HCT116 (cell line): Measurements from ENCODE around the gene TRIP13. TPM values are rescaled to one million over a fixed set of nuclear protein-coding genes. Genes with fewer than 3 reads are reported as not detected.

Source experiments
- ATAC-seq: fragments of 200-7000 bp; cut with Tn5 transposase; 2 replicates; pipeline ENCODE4 v1.9.1; 2020; ENCODE audit warnings: mild to moderate bottlenecking, moderate library complexity
- BruUV-seq: library from RNA; stranded (reverse); fragments of 400-500 nt; replicated peaks from 2 replicates; lab custom pipeline; 2021; lab: Mats Ljungman, UMichigan
- CTCF ChIA-PET: fragments of 300-600 bp; sonication (Branson Sonifier 250); formaldehyde crosslinking; loops from one replicate; lab custom pipeline; 2021; ENCODE audit warnings: antibody characterized with exemption; lab: Charles Lee
- POLR2A ChIA-PET: fragments of 300-600, 350-600 bp; sonication (Branson Sonifier 250); formaldehyde crosslinking; loops from one replicate; lab custom pipeline; 2021; ENCODE audit warnings: antibody characterized with exemption; lab: Charles Lee
- RAD21 ChIA-PET, 2 experiments: fragments of 300-600 bp; sonication (Branson Sonifier 250); formaldehyde crosslinking; loops; one replicate each; lab custom pipeline; 2023; ENCODE audit warnings: low total read pairs in 2 of 2; ENCODE audit not compliant: uncharacterized antibody in 2 of 2, unreplicated experiment in 2 of 2, low non-redundant PET in 1 of 2; lab: Charles Lee
- DNase-seq: peaks from one replicate; pipeline ENCODE4 v3.0.0-alpha.2; 2010; ENCODE audit warnings: low read depth, low spot score
- H2AFZ ChIP-seq: fragments of 200-600 bp; shearing (Covaris generic), sonication (generic); 2 replicates; pipeline ENCODE4 v1.6.1; 2017; ENCODE audit warnings: low read depth, mixed run types, mixed read lengths, antibody characterized with exemption, low read length; ENCODE audit not compliant: poor library complexity, severe bottlenecking
- H3K27ac ChIP-seq: 2 replicates; pipeline ENCODE4 v1.5.1; 2012; ENCODE audit warnings: low read depth, low read length
- H3K27me3 ChIP-seq: fragments of 200-600 bp; sonication (generic); 2 replicates; pipeline ENCODE4 v1.6.1; 2016; ENCODE audit warnings: mixed run types, low read length, mixed read lengths; ENCODE audit not compliant: insufficient read depth
- H3K36me3 ChIP-seq, 2 experiments: fragments of 200-500 bp in 1 of 2; fragments of 200-600 bp in 1 of 2; sonication (Bioruptor generic) in 1 of 2; sonication (generic) in 1 of 2; 2 replicates each; pipeline versions ENCODE4 v1.5.1 to v1.6.1; 2014 to 2016; ENCODE audit warnings: low read length in 2 of 2, inconsistent platforms in 1 of 2, mixed read lengths in 1 of 2, mixed run types in 1 of 2; ENCODE audit not compliant: insufficient read depth in 2 of 2, control insufficient read depth in 1 of 2
- H3K4me1 ChIP-seq, 2 experiments: fragments of 200-600 bp in 1 of 2; sonication (generic) in 1 of 2; 2 replicates each; pipeline versions ENCODE4 v1.5.1 to v1.6.1; 2012 to 2017; ENCODE audit warnings: low read length in 2 of 2, inconsistent platforms in 1 of 2, mild to moderate bottlenecking in 1 of 2, mixed read lengths in 1 of 2, mixed run types in 1 of 2, moderate library complexity in 1 of 2; ENCODE audit not compliant: insufficient read depth in 2 of 2, control insufficient read depth in 1 of 2
- H3K4me2 ChIP-seq: fragments of 200-600 bp; sonication (generic); 2 replicates; pipeline ENCODE4 v1.6.1; 2017; ENCODE audit warnings: mixed run types, low read length, mixed read lengths
- H3K4me3 ChIP-seq, 2 experiments: fragments of 200-600 bp in 1 of 2; sonication (generic) in 1 of 2; replicated peaks in 1 of 2; 2 replicates each; pipeline ENCODE4 v1.5.1; 2011 to 2016; ENCODE audit warnings: low read length in 2 of 2, control low read depth in 1 of 2, low read depth in 1 of 2, mild to moderate bottlenecking in 1 of 2, mixed read lengths in 1 of 2, mixed run types in 1 of 2
- H3K79me2 ChIP-seq: fragments of 200-600 bp; sonication (generic); 2 replicates; pipeline ENCODE4 v1.6.1; 2017; ENCODE audit warnings: mild to moderate bottlenecking, mixed run types, low read length, moderate library complexity, mixed read lengths; ENCODE audit not compliant: insufficient read depth
- H3K9ac ChIP-seq: fragments of 200-600 bp; sonication (generic); 2 replicates; pipeline ENCODE4 v1.6.1; 2016; ENCODE audit warnings: low read length, mixed read lengths
- H3K9me2 ChIP-seq: fragments of 200-600 bp; sonication (generic), shearing (Covaris generic); 2 replicates; pipeline ENCODE4 v1.6.1; 2017; ENCODE audit warnings: mixed run types, mild to moderate bottlenecking, moderate library complexity; ENCODE audit not compliant: insufficient read depth
- H3K9me3 ChIP-seq, 2 experiments: fragments of 200-500 bp in 1 of 2; fragments of 200-600 bp in 1 of 2; sonication (Bioruptor generic) in 1 of 2; sonication (generic) in 1 of 2; 2 replicates each; pipeline ENCODE4 v1.6.1; 2014 to 2017; ENCODE audit warnings: low read length in 2 of 2, mixed read lengths in 2 of 2, inconsistent platforms in 1 of 2, low read depth in 1 of 2, mild to moderate bottlenecking in 1 of 2, mixed run types in 1 of 2, moderate library complexity in 1 of 2; ENCODE audit not compliant: control insufficient read depth in 1 of 2, insufficient read depth in 1 of 2
- H4K20me1 ChIP-seq: fragments of 200-600 bp; sonication (generic), shearing (Covaris generic); 2 replicates; pipeline ENCODE4 v1.6.1; 2017; ENCODE audit warnings: mixed run types, mild to moderate bottlenecking, moderate library complexity; ENCODE audit not compliant: insufficient read depth
- ELF1 ChIP-seq: IDR thresholded peaks from 2 replicates; pipeline ENCODE4 v1.6.1; 2012; ENCODE audit warnings: low read depth, borderline replicate concordance
- FOSL1 ChIP-seq: IDR thresholded peaks from 2 replicates; pipeline ENCODE4 v1.6.1; 2012; ENCODE audit warnings: low read depth
- JUND ChIP-seq: IDR thresholded peaks from 2 replicates; pipeline ENCODE4 v1.6.1; 2012
- MAX ChIP-seq: IDR thresholded peaks from 2 replicates; pipeline ENCODE4 v1.6.1; 2012
- POLR2A ChIP-seq: IDR thresholded peaks from 2 replicates; pipeline ENCODE4 v1.7.0; 2011; ENCODE audit warnings: borderline replicate concordance; ENCODE audit not compliant: insufficient read depth, insufficient read length; ENCODE audit errors: extremely low read depth
- POLR2AphosphoS5 ChIP-seq: IDR thresholded peaks from 2 replicates; pipeline ENCODE4 v1.6.1; 2011; ENCODE audit warnings: mild to moderate bottlenecking, low read depth, low read length, moderate library complexity
- SRF ChIP-seq: IDR thresholded peaks from 2 replicates; pipeline ENCODE4 v1.6.1; 2012; ENCODE audit warnings: low read depth
- ZNF274 ChIP-seq: fragments of 200-500 bp; sonication (Bioruptor generic); IDR thresholded peaks from 2 replicates; pipeline ENCODE4 v1.6.1; 2014; ENCODE audit warnings: mild to moderate bottlenecking, low read depth, low read length, inconsistent platforms
- intact Hi-C: fragments of 100-400 bp; cut with micrococcal nuclease; formaldehyde crosslinking; loops from 2 replicates; pipeline ENCODE4 v1.10.0; 2022
- total RNA-seq: library from RNA; stranded (reverse); gene quantifications from one replicate; pipeline ENCODE4 v1.2.1, GENCODE V29; 2021; ENCODE audit not compliant: unreplicated experiment
- TF ChIP-seq, protein P1 (sequence below), 3 experiments: fragments of 200-600 bp in 1 of 3; sonication (generic) in 1 of 3; IDR thresholded peaks in 2 of 3; conservative IDR thresholded peaks in 1 of 3; 2 replicates each; pipeline ENCODE4 v1.5.1; 2012 to 2017; ENCODE audit warnings: low read depth in 2 of 3, low read length in 2 of 3, antibody characterized with exemption in 1 of 3, borderline replicate concordance in 1 of 3, control low read depth in 1 of 3, mild to moderate bottlenecking in 1 of 3, mixed read lengths in 1 of 3, mixed run types in 1 of 3, moderate library complexity in 1 of 3; ENCODE audit not compliant: insufficient read depth in 1 of 3

Gene TRIP13
- total RNA-seq, 1 experiment from 2014 or later = 45.0 TPM

- Histone ChIP-seq H3K4me1 (no peaks in the 10 kb centered on the region), H2AFZ (no peak overlapping the region), H3K9ac (no peak overlapping the region), H3K9me2 (no peaks in the 10 kb centered on the region), H3K27me3 (no peaks in the 10 kb centered on the region), H3K4me2 (no peak overlapping the region), H3K27ac (no peak overlapping the region), H4K20me1 (no peaks in the 10 kb centered on the region; the same call in 1 of the 2 replicates), H3K36me3 (peaks cover 69 to 91% of the 10 kb centered on the region in 2 experiments), H3K79me2 (peaks cover 95% of the 10 kb centered on the region), H3K4me3 (no peak overlapping the region), H3K9me3 (no peaks in the 10 kb centered on the region)
- TF ChIP-seq, protein P1, sequence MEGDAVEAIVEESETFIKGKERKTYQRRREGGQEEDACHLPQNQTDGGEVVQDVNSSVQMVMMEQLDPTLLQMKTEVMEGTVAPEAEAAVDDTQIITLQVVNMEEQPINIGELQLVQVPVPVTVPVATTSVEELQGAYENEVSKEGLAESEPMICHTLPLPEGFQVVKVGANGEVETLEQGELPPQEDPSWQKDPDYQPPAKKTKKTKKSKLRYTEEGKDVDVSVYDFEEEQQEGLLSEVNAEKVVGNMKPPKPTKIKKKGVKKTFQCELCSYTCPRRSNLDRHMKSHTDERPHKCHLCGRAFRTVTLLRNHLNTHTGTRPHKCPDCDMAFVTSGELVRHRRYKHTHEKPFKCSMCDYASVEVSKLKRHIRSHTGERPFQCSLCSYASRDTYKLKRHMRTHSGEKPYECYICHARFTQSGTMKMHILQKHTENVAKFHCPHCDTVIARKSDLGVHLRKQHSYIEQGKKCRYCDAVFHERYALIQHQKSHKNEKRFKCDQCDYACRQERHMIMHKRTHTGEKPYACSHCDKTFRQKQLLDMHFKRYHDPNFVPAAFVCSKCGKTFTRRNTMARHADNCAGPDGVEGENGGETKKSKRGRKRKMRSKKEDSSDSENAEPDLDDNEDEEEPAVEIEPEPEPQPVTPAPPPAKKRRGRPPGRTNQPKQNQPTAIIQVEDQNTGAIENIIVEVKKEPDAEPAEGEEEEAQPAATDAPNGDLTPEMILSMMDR (IDR thresholded peaks at IDR 0.05 in 2 of 3, conservative IDR thresholded peaks at IDR 0.05 in 1 of 3; ENCODE audit: borderline replicate concordance in 1 of 3, insufficient read depth in 1 of 3, low read depth in 2 of 3, low read length in 2 of 3) = no peak
- TF ChIP-seq SRF = no peak
- ATAC-seq (no peak), DNase-seq (no peak)
- intact Hi-C loops = no loop called here
- RAD21 ChIA-PET = no interaction called here
- POLR2A ChIA-PET = no interaction called here
- BruUV-seq = no TSS peak
- CTCF ChIA-PET = no interaction called here
Measured at GRCh38 chr5:885127-885442, 7.6 kb upstream of the TRIP13 start.

GRCh38 chr5:885529-885928 is 7.2 kb upstream of the TRIP13 start:
- no TSS peak for BruUV-seq
- ATAC-seq (no peak), DNase-seq (no peak)
- H3K36me3 ChIP-seq = peaks cover 73 to 96% of the 10 kb centered on the region in 2 experiments
- no peak overlapping the region for H3K9ac ChIP-seq
- ChIA-PET RAD21 (no interaction called here), POLR2A (no interaction called here), CTCF (no interaction called here)
- intact Hi-C loops = no loop called here
- H3K4me1 ChIP-seq = peaks cover 4% of the 10 kb centered on the region in 2 experiments; a peak in 3 of 4 replicates
- peaks cover 100% of the 10 kb centered on the region for H3K79me2 ChIP-seq
- H2AFZ ChIP-seq = no peak overlapping the region
- H3K27me3 ChIP-seq = no peaks in the 10 kb centered on the region
- no peak overlapping the region for H3K4me2 ChIP-seq
- H3K4me3 ChIP-seq = no peak overlapping the region
- H3K27ac ChIP-seq = no peak overlapping the region
- no peaks in the 10 kb centered on the region for H3K9me2 ChIP-seq
- TF ChIP-seq, protein P1 (IDR thresholded peaks at IDR 0.05 in 2 of 3, conservative IDR thresholded peaks at IDR 0.05 in 1 of 3; ENCODE audit: borderline replicate concordance in 1 of 3, insufficient read depth in 1 of 3, low read depth in 2 of 3, low read length in 2 of 3) = no peak
- no peak for TF ChIP-seq POLR2A
- no peak for TF ChIP-seq ELF1
- TF ChIP-seq POLR2AphosphoS5 = no peak
- TF ChIP-seq MAX = no peak
- no peak for TF ChIP-seq JUND
- TF ChIP-seq FOSL1 = no peak
- TF ChIP-seq ZNF274 = no peak
- H3K9me3 ChIP-seq = no peaks in the 10 kb centered on the region
- H4K20me1 ChIP-seq = no peaks in the 10 kb centered on the region; the same call in 1 of the 2 replicates
